H1 (cell line): ENCODE measurements around the gene TUBGCP2. TPM values are rescaled to one million over a fixed set of nuclear protein-coding genes. Genes with fewer than 3 reads are reported as not detected.

Source experiments
- CTCF ChIA-PET: fragments of 300-600 bp; sonication (Branson Sonifier 250); formaldehyde crosslinking; loops from one replicate; lab custom pipeline; 2021; ENCODE audit not compliant: partially characterized antibody; lab: Charles Lee
- POLR2A ChIA-PET: fragments of 300-600 bp; sonication (Branson Sonifier 250); formaldehyde crosslinking; loops from one replicate; lab custom pipeline; 2021; ENCODE audit warnings: inconsistent platforms; ENCODE audit not compliant: partially characterized antibody; lab: Charles Lee
- DNase-seq, 2 experiments: peaks; one replicate each; pipeline versions ENCODE4 v3.0.0 to v3.0.0-alpha.2; 2010 to 2022; ENCODE audit warnings: low spot score in 2 of 2, low read depth in 1 of 2, mixed read lengths in 1 of 2
- FAIRE-seq: peaks from 2 replicates; lab custom pipeline; 2011; peaks lifted over from hg19 to GRCh38; lab: Jason Lieb, UNC
- H2AFZ ChIP-seq: 2 replicates; pipeline ENCODE4 v1.8.1; 2012; ENCODE audit warnings: low read length, inconsistent platforms
- H2AK5ac ChIP-seq: 2 replicates; pipeline ENCODE4 v1.6.1; 2013; ENCODE audit warnings: low read depth, low read length
- H2BK120ac ChIP-seq: replicated peaks from 2 replicates; pipeline ENCODE3; 2013; ENCODE audit warnings: low read depth, low read length, inconsistent platforms
- H2BK12ac ChIP-seq: 2 replicates; pipeline ENCODE4 v1.6.1; 2013; ENCODE audit warnings: low read depth, low read length
- H2BK15ac ChIP-seq: 2 replicates; pipeline ENCODE4 v1.6.1; 2013; ENCODE audit warnings: low read length
- H2BK20ac ChIP-seq: 2 replicates; pipeline ENCODE4 v1.6.1; 2013; ENCODE audit warnings: low read length
- H2BK5ac ChIP-seq: 2 replicates; pipeline ENCODE4 v1.6.1; 2013; ENCODE audit warnings: low read depth, low read length
- H3K14ac ChIP-seq: 2 replicates; pipeline ENCODE4 v1.6.1; 2013; ENCODE audit warnings: inconsistent platforms; ENCODE audit not compliant: insufficient read length
- H3K18ac ChIP-seq: 2 replicates; pipeline ENCODE4 v1.6.1; 2013; ENCODE audit warnings: low read length; ENCODE audit errors: extremely low read depth
- H3K23ac ChIP-seq: 2 replicates; pipeline ENCODE4 v1.6.1; 2013; ENCODE audit warnings: inconsistent platforms; ENCODE audit not compliant: insufficient read length
- H3K23me2 ChIP-seq: 2 replicates; pipeline ENCODE4 v1.6.1; 2013; ENCODE audit warnings: low read depth, low read length
- H3K27ac ChIP-seq: 2 replicates; pipeline ENCODE4 v1.6.1; 2011; ENCODE audit warnings: low read depth, low read length, inconsistent platforms
- H3K27me3 ChIP-seq, 4 experiments: replicated peaks in 1 of 4; 1 replicate in 1 of 4; 2 replicates in 3 of 4; pipeline versions ENCODE4 v1.6.1 to v1.8.1; 2011 to 2013; ENCODE audit warnings: low read length in 3 of 4, mild to moderate bottlenecking in 3 of 4, inconsistent platforms in 2 of 4, mixed read lengths in 2 of 4, moderate library complexity in 1 of 4; ENCODE audit not compliant: control insufficient read depth in 3 of 4, insufficient read depth in 3 of 4; ENCODE audit errors: extremely low read depth in 1 of 4
- H3K36me3 ChIP-seq, 4 experiments: 2 replicates each; pipeline versions ENCODE4 v1.6.1 to v1.8.1; 2011 to 2013; ENCODE audit warnings: mild to moderate bottlenecking in 4 of 4, low read length in 3 of 4, moderate library complexity in 2 of 4, control low read depth in 1 of 4, inconsistent platforms in 1 of 4; ENCODE audit not compliant: insufficient read depth in 4 of 4, control insufficient read depth in 2 of 4
- H3K4ac ChIP-seq: replicated peaks from 2 replicates; pipeline ENCODE3; 2013; ENCODE audit warnings: low read length, low read depth, mixed read lengths, inconsistent platforms; ENCODE audit not compliant: insufficient read length
- H3K4me1 ChIP-seq, 4 experiments: replicated peaks in 1 of 4; 1 replicate in 1 of 4; 2 replicates in 3 of 4; pipeline versions ENCODE4 v1.6.1 to v1.8.1; 2011 to 2013; ENCODE audit warnings: low read length in 3 of 4, inconsistent platforms in 2 of 4, mixed read lengths in 1 of 4; ENCODE audit not compliant: insufficient read depth in 4 of 4, control insufficient read depth in 3 of 4
- H3K4me2 ChIP-seq, 2 experiments: 2 replicates each; pipeline versions ENCODE4 v1.6.1 to v1.8.1; 2011 to 2013; ENCODE audit warnings: low read depth in 2 of 2, low read length in 2 of 2, control low read depth in 1 of 2, inconsistent platforms in 1 of 2, mild to moderate bottlenecking in 1 of 2; ENCODE audit not compliant: insufficient read depth in 1 of 2
- H3K4me3 ChIP-seq, 4 experiments: fragments of 200-600, 300-600 bp in 1 of 4; sonication (generic), shearing (Covaris generic), sonication (Bioruptor Twin) in 1 of 4; 2 replicates each; pipeline versions ENCODE4 v1.5.1 to v1.8.1; 2011 to 2016; ENCODE audit warnings: low read length in 4 of 4, low read depth in 3 of 4, control low read depth in 2 of 4, inconsistent platforms in 2 of 4, mild to moderate bottlenecking in 2 of 4, mixed read lengths in 1 of 4, moderate library complexity in 1 of 4; ENCODE audit not compliant: insufficient read depth in 2 of 4; ENCODE audit errors: extremely low read depth in 1 of 4
- H3K56ac ChIP-seq: replicated peaks from 2 replicates; pipeline ENCODE3; 2013; ENCODE audit warnings: low read depth, mild to moderate bottlenecking, mixed read lengths, low read length, inconsistent platforms; ENCODE audit not compliant: insufficient read length
- H3K79me1 ChIP-seq: 2 replicates; pipeline ENCODE4 v1.6.1; 2013; ENCODE audit warnings: low read depth, low read length, control low read depth
- H3K79me2 ChIP-seq, 2 experiments: 2 replicates each; pipeline versions ENCODE4 v1.6.1 to v1.8.1; 2012 to 2013; ENCODE audit warnings: low read length in 2 of 2, mild to moderate bottlenecking in 2 of 2, inconsistent platforms in 1 of 2; ENCODE audit not compliant: insufficient read depth in 2 of 2, control insufficient read depth in 1 of 2
- H3K9ac ChIP-seq, 4 experiments: replicated peaks in 1 of 4; 1 replicate in 1 of 4; 2 replicates in 3 of 4; pipeline versions ENCODE4 v1.6.1 to v1.8.1; 2011 to 2013; ENCODE audit warnings: low read depth in 3 of 4, low read length in 3 of 4, control low read depth in 2 of 4, mild to moderate bottlenecking in 2 of 4, moderate library complexity in 2 of 4, inconsistent platforms in 1 of 4; ENCODE audit errors: extremely low read depth in 1 of 4
- H3K9me3 ChIP-seq, 2 experiments: 2 replicates each; pipeline versions ENCODE4 v1.6.1 to v1.8.1; 2012 to 2013; ENCODE audit warnings: mild to moderate bottlenecking in 2 of 2, moderate library complexity in 2 of 2, control low read depth in 1 of 2, inconsistent platforms in 1 of 2, low read depth in 1 of 2, low read length in 1 of 2, mixed read lengths in 1 of 2; ENCODE audit not compliant: insufficient read depth in 2 of 2
- H4K20me1 ChIP-seq, 2 experiments: replicated peaks in 1 of 2; 2 replicates each; pipeline versions ENCODE3 to v1.8.1; 2011 to 2013; ENCODE audit warnings: inconsistent platforms in 2 of 2, low read length in 2 of 2, mild to moderate bottlenecking in 1 of 2; ENCODE audit not compliant: insufficient read depth in 2 of 2, control insufficient read depth in 1 of 2
- H4K5ac ChIP-seq: 2 replicates; pipeline ENCODE4 v1.6.1; 2013; ENCODE audit warnings: low read length, low read depth, mixed read lengths, inconsistent platforms; ENCODE audit not compliant: insufficient read length
- H4K8ac ChIP-seq: 2 replicates; pipeline ENCODE4 v1.8.0; 2013; ENCODE audit warnings: mild to moderate bottlenecking, moderate library complexity, low read length, inconsistent platforms; ENCODE audit not compliant: insufficient read depth; ENCODE audit errors: extremely low read depth
- H4K91ac ChIP-seq: replicated peaks from 2 replicates; pipeline ENCODE3; 2013; ENCODE audit warnings: low read length, mixed read lengths, inconsistent platforms; ENCODE audit not compliant: insufficient read length
- CBX8 ChIP-seq: fragments of 300-800, 300-1000 bp; sonication (generic); IDR thresholded peaks from 2 replicates; pipeline ENCODE4 v1.7.1; 2016; ENCODE audit warnings: low read depth, low read length, borderline replicate concordance
- POU5F1 ChIP-seq: IDR thresholded peaks from 2 replicates; pipeline ENCODE4 v1.6.1; 2011; ENCODE audit warnings: low read depth, mild to moderate bottlenecking, low read length, moderate library complexity
- SIN3A ChIP-seq, 2 experiments: IDR thresholded peaks in 1 of 2; conservative IDR thresholded peaks in 1 of 2; 2 replicates each; pipeline ENCODE4 v1.6.1; 2011 to 2012; ENCODE audit warnings: low read length in 2 of 2, improper control_type of control experiment in 1 of 2, low read depth in 1 of 2, mild to moderate bottlenecking in 1 of 2
- YY1 ChIP-seq: IDR thresholded peaks from 2 replicates; pipeline ENCODE4 v1.6.1; 2011; ENCODE audit warnings: low read depth, mild to moderate bottlenecking, low read length
- WGBS, 2 experiments: shearing (Covaris generic) in 1 of 2; methylation state at CpG; one replicate each; pipeline versions ENCODE4 v1.1.6 to v1.1.7; 2013 to 2015; ENCODE audit warnings: low lambda C conversion rate in 2 of 2, mixed read lengths in 2 of 2, inconsistent platforms in 1 of 2, low coverage in 1 of 2, missing lambda C conversion rate in 1 of 2; ENCODE audit not compliant: insufficient replicate concordance in 2 of 2, insufficient coverage in 1 of 2, insufficient read length in 1 of 2; ENCODE audit errors: extremely low coverage in 1 of 2, missing lambda C conversion rate in 1 of 2; 5-methylcytosine and 5-hydroxymethylcytosine counted together
- polyA plus RNA-seq, 7 experiments: library from polyadenylated mRNA; depleted of rRNA in 3 of 7; stranded (reverse) in 5 of 7; unstranded in 2 of 7; fragments of >200 nt in 5 of 7; fragments of 200-250 nt in 2 of 7; gene quantifications; 1 replicate in 5 of 7; 2 replicates in 1 of 7; 4 replicates in 1 of 7; pipeline versions ENCODE4 v1.2.1 to v1.2.3, GENCODE V29; 2011 to 2013; ENCODE audit warnings: missing spikeins in 2 of 7, mixed read lengths in 2 of 7
- total RNA-seq: library from RNA; stranded (reverse); fragmentation: NEBNext Ultra II Directional; extraction: Animal tissue kit (Norgen Biotek cat#: 25700); gene quantifications from 2 replicates; pipeline ENCODE4 v1.2.1, GENCODE V29; 2021

TUBGCP2 gene
- total and polyA plus RNA-seq, 2 of the 8 experiments (the other 6 are each of a cell fraction or from before 2014, with no cell fraction given) = 34.9 to 51.9 TPM

GRCh38 chr10:133338080-133339071 lies 29.7 kb upstream of the TUBGCP2 start:
- peaks cover 0 to 20% of the 10 kb centered on the region in 2 experiments for H4K20me1 ChIP-seq
- no peak overlapping the region for H3K9ac ChIP-seq
- H2BK5ac ChIP-seq = no peak overlapping the region
- no peaks in the 10 kb centered on the region for H3K79me2 ChIP-seq
- no peak overlapping the region; the same call in 1 of the 2 replicates for H4K8ac ChIP-seq
- H3K23ac ChIP-seq = no peak overlapping the region
- no peak overlapping the region for H3K4me2 ChIP-seq
- H2BK15ac ChIP-seq = no peak overlapping the region; the same call in 1 of the 2 replicates
- FAIRE-seq (no peak), DNase-seq (no peak)
- ChIA-PET CTCF (no interaction called here), POLR2A (no interaction called here)
- H2AFZ ChIP-seq = no peak overlapping the region
- H3K56ac ChIP-seq = peak overlapping the region; percentile 86
- H3K4me1 ChIP-seq = peaks cover 0 to 18% (median 7%) of the 10 kb centered on the region in 4 experiments; a peak in 6 of 7 replicates
- peaks cover 0 to 7% of the 10 kb centered on the region in 2 experiments; a peak in 1 of 4 replicates for H3K9me3 ChIP-seq
- no peak overlapping the region for H3K18ac ChIP-seq
- no peak overlapping the region for H2BK120ac ChIP-seq
- TF ChIP-seq CBX8 (no peak), YY1 (no peak), POU5F1 (no peak), SIN3A (conservative IDR thresholded peaks at IDR 0.05 in 1 of 2, IDR thresholded peaks at IDR 0.05 in 1 of 2; ENCODE audit: low read depth in 1 of 2, low read length in 2 of 2) (no peak)
- H3K27ac ChIP-seq = no peak overlapping the region
- H4K5ac ChIP-seq = no peak overlapping the region
- 83 to 100% methylated on average over 1 to 10 of the region's 10 CpGs for whole genome bisulfite sequencing, 2 experiments
- H3K36me3 ChIP-seq = no peaks in the 10 kb centered on the region; a peak in 1 of 8 replicates
- peaks cover 32% of the 10 kb centered on the region; the same call in 1 of the 2 replicates for H3K23me2 ChIP-seq
- H4K91ac ChIP-seq = no peak overlapping the region
- no peak overlapping the region; a peak in 1 of 8 replicates for H3K4me3 ChIP-seq
- H2BK20ac ChIP-seq = 0 out of 2 replicates have a peak overlapping the region, but pooled peaks have one; percentile 21
- H2AK5ac ChIP-seq = no peak overlapping the region
- no peak overlapping the region for H3K14ac ChIP-seq
- H3K4ac ChIP-seq = no peak overlapping the region
- 0 out of 2 replicates have a peak overlapping the region, but pooled peaks have one; percentile 20 for H2BK12ac ChIP-seq
- no peaks in the 10 kb centered on the region for H3K79me1 ChIP-seq
- peaks cover 25 to 48% (median 43%) of the 10 kb centered on the region in 4 experiments for H3K27me3 ChIP-seq
